Activated CD4-positive, alpha-beta T cell treated with anti-CD3 and anti-CD28 coated beads for 4 hours (primary cell): ENCODE measurements around the gene WDR82.

ENCODE experiments used
- DNase-seq, 2 donors: peaks; one replicate each; pipeline ENCODE4 v3.0.0-alpha.2; 2020

The WDR82 gene

GRCh38 chr3:52236424-52236886, 42.0 kb downstream of the WDR82 start:
- DNase-seq, result no peak

- DNase-seq, result no peak
Observed at GRCh38 chr3:52234516-52235447, 43.7 kb downstream of the WDR82 start.

GRCh38 chr3:52233968-52234367, 44.5 kb downstream of the WDR82 start:
- no peak for DNase-seq

GRCh38 chr3:52233108-52233591, 45.3 kb downstream of the WDR82 start:
- no peak for DNase-seq

GRCh38 chr3:52232279-52233107, 46.0 kb downstream of the WDR82 start:
- no peak for DNase-seq

- DNase-seq, result peak; percentile 90 to 93
Observed at GRCh38 chr3:52231502-52232278, 46.8 kb downstream of the WDR82 start.

GRCh38 chr3:52230889-52231499, 47.5 kb downstream of the WDR82 start:
- no peak for DNase-seq

- no peak for DNase-seq
Observed at GRCh38 chr3:52230461-52230860, 48.0 kb downstream of the WDR82 start.

- DNase-seq, result no peak
Observed at GRCh38 chr3:52229656-52230055, 48.8 kb downstream of the WDR82 start.

- no peak for DNase-seq
Observed at GRCh38 chr3:52228751-52229291, 49.6 kb downstream of the WDR82 start.

- no peak for DNase-seq
Observed at GRCh38 chr3:52228266-52228665, 50.2 kb downstream of the WDR82 start.

- DNase-seq, result no peak
Observed at GRCh38 chr3:52227766-52228165, 50.7 kb downstream of the WDR82 start.

- DNase-seq, result no peak
Observed at GRCh38 chr3:52227117-52227516, 51.3 kb downstream of the WDR82 start.

GRCh38 chr3:52226229-52226817, 52.1 kb downstream of the WDR82 start:
- DNase-seq, result no peak

- no peak for DNase-seq
Observed at GRCh38 chr3:52225452-52226228, 52.8 kb downstream of the WDR82 start, which contains the start of gene TLR9. Gene TLR9, minus strand, starts transcription at chr3:52225645. Its CDS starts 116 bp downstream, at chr3:52225529.

GRCh38 chr3:52223449-52224408, 54.7 kb downstream of the WDR82 start:
- DNase-seq, result no peak

GRCh38 chr3:52222319-52223221, 55.9 kb downstream of the WDR82 start:
- no peak for DNase-seq
